H1 (cell line): ENCODE results near the gene MYCBP2. TPM values are rescaled to one million over a fixed set of nuclear protein-coding genes. Genes with fewer than 3 reads are reported as not detected.
A peak's percentile ranks its signal among the peaks of the same experiment; 100 is the strongest.

ENCODE experiments used
- CTCF ChIA-PET: fragments of 300-600 bp; sonication (Branson Sonifier 250); formaldehyde crosslinking; loops from one replicate; lab custom pipeline; 2021; ENCODE audit not compliant: partially characterized antibody; lab: Charles Lee
- POLR2A ChIA-PET: fragments of 300-600 bp; sonication (Branson Sonifier 250); formaldehyde crosslinking; loops from one replicate; lab custom pipeline; 2021; ENCODE audit warnings: inconsistent platforms; ENCODE audit not compliant: partially characterized antibody; lab: Charles Lee
- DNase-seq, 2 experiments: peaks; one replicate each; pipeline versions ENCODE4 v3.0.0 to v3.0.0-alpha.2; 2010 to 2022; ENCODE audit warnings: low spot score in 2 of 2, low read depth in 1 of 2, mixed read lengths in 1 of 2
- FAIRE-seq: peaks from 2 replicates; lab custom pipeline; 2011; peaks lifted over from hg19 to GRCh38; lab: Jason Lieb, UNC
- H2AFZ ChIP-seq: 2 replicates; pipeline ENCODE4 v1.8.1; 2012; ENCODE audit warnings: low read length, inconsistent platforms
- H2AK5ac ChIP-seq: 2 replicates; pipeline ENCODE4 v1.6.1; 2013; ENCODE audit warnings: low read depth, low read length
- H2BK120ac ChIP-seq: replicated peaks from 2 replicates; pipeline ENCODE3; 2013; ENCODE audit warnings: low read depth, low read length, inconsistent platforms
- H2BK12ac ChIP-seq: 2 replicates; pipeline ENCODE4 v1.6.1; 2013; ENCODE audit warnings: low read depth, low read length
- H2BK15ac ChIP-seq: 2 replicates; pipeline ENCODE4 v1.6.1; 2013; ENCODE audit warnings: low read length
- H2BK20ac ChIP-seq: 2 replicates; pipeline ENCODE4 v1.6.1; 2013; ENCODE audit warnings: low read length
- H2BK5ac ChIP-seq: 2 replicates; pipeline ENCODE4 v1.6.1; 2013; ENCODE audit warnings: low read depth, low read length
- H3K14ac ChIP-seq: 2 replicates; pipeline ENCODE4 v1.6.1; 2013; ENCODE audit warnings: inconsistent platforms; ENCODE audit not compliant: insufficient read length
- H3K18ac ChIP-seq: 2 replicates; pipeline ENCODE4 v1.6.1; 2013; ENCODE audit warnings: low read length; ENCODE audit errors: extremely low read depth
- H3K23ac ChIP-seq: 2 replicates; pipeline ENCODE4 v1.6.1; 2013; ENCODE audit warnings: inconsistent platforms; ENCODE audit not compliant: insufficient read length
- H3K23me2 ChIP-seq: 2 replicates; pipeline ENCODE4 v1.6.1; 2013; ENCODE audit warnings: low read depth, low read length
- H3K27ac ChIP-seq: 2 replicates; pipeline ENCODE4 v1.6.1; 2011; ENCODE audit warnings: low read depth, low read length, inconsistent platforms
- H3K27me3 ChIP-seq, 4 experiments: replicated peaks in 1 of 4; 1 replicate in 1 of 4; 2 replicates in 3 of 4; pipeline versions ENCODE4 v1.6.1 to v1.8.1; 2011 to 2013; ENCODE audit warnings: low read length in 3 of 4, mild to moderate bottlenecking in 3 of 4, inconsistent platforms in 2 of 4, mixed read lengths in 2 of 4, moderate library complexity in 1 of 4; ENCODE audit not compliant: control insufficient read depth in 3 of 4, insufficient read depth in 3 of 4; ENCODE audit errors: extremely low read depth in 1 of 4
- H3K36me3 ChIP-seq, 4 experiments: 2 replicates each; pipeline versions ENCODE4 v1.6.1 to v1.8.1; 2011 to 2013; ENCODE audit warnings: mild to moderate bottlenecking in 4 of 4, low read length in 3 of 4, moderate library complexity in 2 of 4, control low read depth in 1 of 4, inconsistent platforms in 1 of 4; ENCODE audit not compliant: insufficient read depth in 4 of 4, control insufficient read depth in 2 of 4
- H3K4ac ChIP-seq: replicated peaks from 2 replicates; pipeline ENCODE3; 2013; ENCODE audit warnings: low read length, low read depth, mixed read lengths, inconsistent platforms; ENCODE audit not compliant: insufficient read length
- H3K4me1 ChIP-seq, 4 experiments: replicated peaks in 1 of 4; 1 replicate in 1 of 4; 2 replicates in 3 of 4; pipeline versions ENCODE4 v1.6.1 to v1.8.1; 2011 to 2013; ENCODE audit warnings: low read length in 3 of 4, inconsistent platforms in 2 of 4, mixed read lengths in 1 of 4; ENCODE audit not compliant: insufficient read depth in 4 of 4, control insufficient read depth in 3 of 4
- H3K4me2 ChIP-seq, 2 experiments: 2 replicates each; pipeline versions ENCODE4 v1.6.1 to v1.8.1; 2011 to 2013; ENCODE audit warnings: low read depth in 2 of 2, low read length in 2 of 2, control low read depth in 1 of 2, inconsistent platforms in 1 of 2, mild to moderate bottlenecking in 1 of 2; ENCODE audit not compliant: insufficient read depth in 1 of 2
- H3K4me3 ChIP-seq, 4 experiments: fragments of 200-600, 300-600 bp in 1 of 4; sonication (generic), shearing (Covaris generic), sonication (Bioruptor Twin) in 1 of 4; 2 replicates each; pipeline versions ENCODE4 v1.5.1 to v1.8.1; 2011 to 2016; ENCODE audit warnings: low read length in 4 of 4, low read depth in 3 of 4, control low read depth in 2 of 4, inconsistent platforms in 2 of 4, mild to moderate bottlenecking in 2 of 4, mixed read lengths in 1 of 4, moderate library complexity in 1 of 4; ENCODE audit not compliant: insufficient read depth in 2 of 4; ENCODE audit errors: extremely low read depth in 1 of 4
- H3K56ac ChIP-seq: replicated peaks from 2 replicates; pipeline ENCODE3; 2013; ENCODE audit warnings: low read depth, mild to moderate bottlenecking, mixed read lengths, low read length, inconsistent platforms; ENCODE audit not compliant: insufficient read length
- H3K79me1 ChIP-seq: 2 replicates; pipeline ENCODE4 v1.6.1; 2013; ENCODE audit warnings: low read depth, low read length, control low read depth
- H3K79me2 ChIP-seq, 2 experiments: 2 replicates each; pipeline versions ENCODE4 v1.6.1 to v1.8.1; 2012 to 2013; ENCODE audit warnings: low read length in 2 of 2, mild to moderate bottlenecking in 2 of 2, inconsistent platforms in 1 of 2; ENCODE audit not compliant: insufficient read depth in 2 of 2, control insufficient read depth in 1 of 2
- H3K9ac ChIP-seq, 4 experiments: replicated peaks in 1 of 4; 1 replicate in 1 of 4; 2 replicates in 3 of 4; pipeline versions ENCODE4 v1.6.1 to v1.8.1; 2011 to 2013; ENCODE audit warnings: low read depth in 3 of 4, low read length in 3 of 4, control low read depth in 2 of 4, mild to moderate bottlenecking in 2 of 4, moderate library complexity in 2 of 4, inconsistent platforms in 1 of 4; ENCODE audit errors: extremely low read depth in 1 of 4
- H3K9me3 ChIP-seq, 2 experiments: 2 replicates each; pipeline versions ENCODE4 v1.6.1 to v1.8.1; 2012 to 2013; ENCODE audit warnings: mild to moderate bottlenecking in 2 of 2, moderate library complexity in 2 of 2, control low read depth in 1 of 2, inconsistent platforms in 1 of 2, low read depth in 1 of 2, low read length in 1 of 2, mixed read lengths in 1 of 2; ENCODE audit not compliant: insufficient read depth in 2 of 2
- H4K20me1 ChIP-seq, 2 experiments: replicated peaks in 1 of 2; 2 replicates each; pipeline versions ENCODE3 to v1.8.1; 2011 to 2013; ENCODE audit warnings: inconsistent platforms in 2 of 2, low read length in 2 of 2, mild to moderate bottlenecking in 1 of 2; ENCODE audit not compliant: insufficient read depth in 2 of 2, control insufficient read depth in 1 of 2
- H4K5ac ChIP-seq: 2 replicates; pipeline ENCODE4 v1.6.1; 2013; ENCODE audit warnings: low read length, low read depth, mixed read lengths, inconsistent platforms; ENCODE audit not compliant: insufficient read length
- H4K8ac ChIP-seq: 2 replicates; pipeline ENCODE4 v1.8.0; 2013; ENCODE audit warnings: mild to moderate bottlenecking, moderate library complexity, low read length, inconsistent platforms; ENCODE audit not compliant: insufficient read depth; ENCODE audit errors: extremely low read depth
- H4K91ac ChIP-seq: replicated peaks from 2 replicates; pipeline ENCODE3; 2013; ENCODE audit warnings: low read length, mixed read lengths, inconsistent platforms; ENCODE audit not compliant: insufficient read length
- GTF2F1 ChIP-seq: IDR thresholded peaks from 2 replicates; pipeline ENCODE4 v1.6.1; 2012; ENCODE audit warnings: low read depth, low read length, improper control_type of control experiment, borderline replicate concordance
- NANOG ChIP-seq: IDR thresholded peaks from 2 replicates; pipeline ENCODE4 v1.6.1; 2011; ENCODE audit warnings: low read length, low read depth, mild to moderate bottlenecking, inconsistent platforms; ENCODE audit not compliant: insufficient read depth, poor library complexity, severe bottlenecking
- SIRT6 ChIP-seq: IDR thresholded peaks from one replicate; pipeline ENCODE4 v1.7.1; 2012; ENCODE audit warnings: low read length, inconsistent platforms
- TBP ChIP-seq: IDR thresholded peaks from 2 replicates; pipeline ENCODE4 v1.6.1; 2011; ENCODE audit warnings: low read depth, low read length, improper control_type of control experiment
- WGBS, 2 experiments: shearing (Covaris generic) in 1 of 2; methylation state at CpG; one replicate each; pipeline versions ENCODE4 v1.1.6 to v1.1.7; 2013 to 2015; ENCODE audit warnings: low lambda C conversion rate in 2 of 2, mixed read lengths in 2 of 2, inconsistent platforms in 1 of 2, low coverage in 1 of 2, missing lambda C conversion rate in 1 of 2; ENCODE audit not compliant: insufficient replicate concordance in 2 of 2, insufficient coverage in 1 of 2, insufficient read length in 1 of 2; ENCODE audit errors: extremely low coverage in 1 of 2, missing lambda C conversion rate in 1 of 2; 5-methylcytosine and 5-hydroxymethylcytosine counted together
- polyA plus RNA-seq, 7 experiments: library from polyadenylated mRNA; depleted of rRNA in 3 of 7; stranded (reverse) in 5 of 7; unstranded in 2 of 7; fragments of >200 nt in 5 of 7; fragments of 200-250 nt in 2 of 7; gene quantifications; 1 replicate in 5 of 7; 2 replicates in 1 of 7; 4 replicates in 1 of 7; pipeline versions ENCODE4 v1.2.1 to v1.2.3, GENCODE V29; 2011 to 2013; ENCODE audit warnings: missing spikeins in 2 of 7, mixed read lengths in 2 of 7
- total RNA-seq: library from RNA; stranded (reverse); fragmentation: NEBNext Ultra II Directional; extraction: Animal tissue kit (Norgen Biotek cat#: 25700); gene quantifications from 2 replicates; pipeline ENCODE4 v1.2.1, GENCODE V29; 2021

MYCBP2 gene
- total and polyA plus RNA-seq, 2 of the 8 experiments (the other 6 are each of a cell fraction or from before 2014, with no cell fraction given), result 19.0 to 52.1 TPM

DNA sequence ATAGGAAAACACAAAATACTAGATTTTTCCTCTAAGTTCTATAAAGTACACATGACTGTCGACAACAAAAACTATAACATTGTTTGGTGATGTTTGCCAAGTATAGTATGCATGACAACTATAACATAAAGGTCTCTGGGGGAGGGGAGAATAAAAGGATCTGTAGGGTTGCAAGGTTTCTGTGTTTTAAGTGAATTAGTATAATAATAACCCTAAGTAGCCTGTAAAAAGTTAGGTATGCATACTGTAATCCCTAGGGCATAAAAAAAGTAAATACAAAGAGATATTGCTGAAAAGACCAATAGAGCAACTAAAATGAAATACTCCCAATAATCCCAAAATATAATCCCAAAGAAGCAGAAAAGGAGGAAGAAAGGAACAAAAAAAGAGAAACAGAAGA lies 14.6 kb downstream of the MYCBP2 start:
- 0% methylated on average over 1 of the region's 1 CpG; no CpG with 5 or more reads in 1 of the 2 experiments for WGBS, 2 experiments
- no peak overlapping the region for H3K23ac ChIP-seq
- no peak for TF ChIP-seq GTF2F1
- TF ChIP-seq SIRT6, result no peak
- no peak for TF ChIP-seq TBP
- no peak for TF ChIP-seq NANOG
- H3K79me2 ChIP-seq, result peaks cover 0 to 97% of the 10 kb centered on the region in 2 experiments; a peak in 3 of 4 replicates
- H3K79me1 ChIP-seq, result 0 out of 2 replicates have a peak, but pooled peaks cover 2% of the 10 kb centered on the region
- ChIA-PET POLR2A (interaction anchor here (1.2 kb wide), 1 partner anchor 15 kb away, joined by 3 read pairs; the partner anchor contains the start of gene MYCBP2), CTCF (interaction anchor here (0.6 kb wide), 1 partner anchor 328 kb away, joined by 5 read pairs; no protein-coding TSS in a partner anchor)
- H3K36me3 ChIP-seq, result no peaks in the 10 kb centered on the region
- H3K4ac ChIP-seq, result no peak overlapping the region
- H2BK12ac ChIP-seq, result no peak overlapping the region
- no peaks in the 10 kb centered on the region for H3K23me2 ChIP-seq
- H3K14ac ChIP-seq, result no peak overlapping the region
- no peak overlapping the region for H2AK5ac ChIP-seq
- H3K4me2 ChIP-seq, result peak overlapping the region; percentile 33 to 55; a peak in 2 of 4 replicates
- no peak overlapping the region for H3K18ac ChIP-seq
- H3K9me3 ChIP-seq, result no peaks in the 10 kb centered on the region
- H3K4me3 ChIP-seq, result peak overlapping the region in 1 of 4 experiments; percentile 46; a peak in 2 of 8 replicates
- no peak overlapping the region for H4K8ac ChIP-seq
- H3K56ac ChIP-seq, result no peak overlapping the region
- H2BK120ac ChIP-seq, result no peak overlapping the region
- H3K27ac ChIP-seq, result no peak overlapping the region
- H4K5ac ChIP-seq, result no peak overlapping the region
- no peak overlapping the region for H3K9ac ChIP-seq
- no peaks in the 10 kb centered on the region for H3K27me3 ChIP-seq
- H2BK20ac ChIP-seq, result no peak overlapping the region
- peaks cover 0 to 13% (median 6%) of the 10 kb centered on the region in 4 experiments; a peak in 5 of 7 replicates for H3K4me1 ChIP-seq
- peaks cover 0 to 1% of the 10 kb centered on the region in 2 experiments for H4K20me1 ChIP-seq
- H2AFZ ChIP-seq, result no peak overlapping the region
- DNase-seq (no peak), FAIRE-seq (no peak)
- no peak overlapping the region for H2BK15ac ChIP-seq
- no peak overlapping the region for H2BK5ac ChIP-seq
- no peak overlapping the region for H4K91ac ChIP-seq
